Upper lobe of left lung (tissue), 4 donors: ENCODE measurements around the gene IL23R.

Source experiments
- CTCF ChIP-seq, 6 experiments: fragments of 450-650 bp in 4 of 6; fragments of 200-600 bp in 2 of 6; sonication (generic) in 2 of 6; IDR thresholded peaks; one replicate each; pipeline ENCODE4 v1.5.1; 2016 to 2019; ENCODE audit warnings: antibody characterized with exemption in 6 of 6
- EP300 ChIP-seq, 4 donors: sonication (generic); formaldehyde crosslinking; IDR thresholded peaks; one replicate each; pipeline ENCODE4 v1.5.1; 2017; ENCODE audit warnings: antibody characterized with exemption in 4 of 4, control low read depth in 2 of 4
- POLR2A ChIP-seq, 4 donors: fragments of 450-650 bp; IDR thresholded peaks; one replicate each; pipeline ENCODE4 v1.5.1; 2016 to 2017; ENCODE audit warnings: antibody characterized with exemption in 4 of 4, mild to moderate bottlenecking in 2 of 4
- POLR2AphosphoS5 ChIP-seq, 2 donors: sonication (generic); formaldehyde crosslinking; IDR thresholded peaks; one replicate each; pipeline ENCODE4 v1.5.1; 2017; ENCODE audit warnings: antibody characterized with exemption in 2 of 2

GRCh38 chr1:67298762-67299161 lies 132.5 kb downstream of the IL23R start:
- TF ChIP-seq EP300 (IDR thresholded peaks at IDR 0.05) (no peak), CTCF (IDR thresholded peaks at IDR 0.05) (no peak), POLR2A (IDR thresholded peaks at IDR 0.05) (no peak), POLR2AphosphoS5 (IDR thresholded peaks at IDR 0.05) (no peak)
